Measurements from ENCODE around the gene ARFGAP2.

DNA sequence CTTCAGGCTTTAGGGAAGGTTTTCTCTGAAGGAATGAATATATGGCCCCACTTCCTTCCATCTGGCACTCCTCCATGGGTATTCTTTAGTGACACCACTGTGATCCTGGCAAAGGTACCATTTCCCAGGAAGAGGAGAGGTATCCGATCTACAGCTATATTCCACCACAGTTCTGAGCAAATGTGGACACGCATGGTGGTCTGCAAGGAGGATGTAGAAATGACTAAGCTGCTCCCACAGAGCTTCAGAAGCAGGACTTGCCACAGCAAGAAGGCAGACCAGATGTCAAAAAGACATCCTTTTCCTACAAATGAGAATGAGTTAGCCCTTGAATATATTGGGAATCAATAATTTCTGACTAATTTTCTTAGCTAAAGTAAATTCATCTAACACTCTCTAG lies 45.5 kb downstream of the ARFGAP2 start:
- TF ChIP-seq, protein P1, sequence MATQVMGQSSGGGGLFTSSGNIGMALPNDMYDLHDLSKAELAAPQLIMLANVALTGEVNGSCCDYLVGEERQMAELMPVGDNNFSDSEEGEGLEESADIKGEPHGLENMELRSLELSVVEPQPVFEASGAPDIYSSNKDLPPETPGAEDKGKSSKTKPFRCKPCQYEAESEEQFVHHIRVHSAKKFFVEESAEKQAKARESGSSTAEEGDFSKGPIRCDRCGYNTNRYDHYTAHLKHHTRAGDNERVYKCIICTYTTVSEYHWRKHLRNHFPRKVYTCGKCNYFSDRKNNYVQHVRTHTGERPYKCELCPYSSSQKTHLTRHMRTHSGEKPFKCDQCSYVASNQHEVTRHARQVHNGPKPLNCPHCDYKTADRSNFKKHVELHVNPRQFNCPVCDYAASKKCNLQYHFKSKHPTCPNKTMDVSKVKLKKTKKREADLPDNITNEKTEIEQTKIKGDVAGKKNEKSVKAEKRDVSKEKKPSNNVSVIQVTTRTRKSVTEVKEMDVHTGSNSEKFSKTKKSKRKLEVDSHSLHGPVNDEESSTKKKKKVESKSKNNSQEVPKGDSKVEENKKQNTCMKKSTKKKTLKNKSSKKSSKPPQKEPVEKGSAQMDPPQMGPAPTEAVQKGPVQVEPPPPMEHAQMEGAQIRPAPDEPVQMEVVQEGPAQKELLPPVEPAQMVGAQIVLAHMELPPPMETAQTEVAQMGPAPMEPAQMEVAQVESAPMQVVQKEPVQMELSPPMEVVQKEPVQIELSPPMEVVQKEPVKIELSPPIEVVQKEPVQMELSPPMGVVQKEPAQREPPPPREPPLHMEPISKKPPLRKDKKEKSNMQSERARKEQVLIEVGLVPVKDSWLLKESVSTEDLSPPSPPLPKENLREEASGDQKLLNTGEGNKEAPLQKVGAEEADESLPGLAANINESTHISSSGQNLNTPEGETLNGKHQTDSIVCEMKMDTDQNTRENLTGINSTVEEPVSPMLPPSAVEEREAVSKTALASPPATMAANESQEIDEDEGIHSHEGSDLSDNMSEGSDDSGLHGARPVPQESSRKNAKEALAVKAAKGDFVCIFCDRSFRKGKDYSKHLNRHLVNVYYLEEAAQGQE (IDR thresholded peaks at IDR 0.05; ENCODE audit: borderline replicate concordance) = no peak
- TF ChIP-seq, protein P1 (CRISPR knock-in tag; IDR thresholded peaks at IDR 0.05; ENCODE audit: low read depth) = no peak
- TF ChIP-seq ZSCAN29 (IDR thresholded peaks at IDR 0.05) = no peak
- TF ChIP-seq, protein P2, sequence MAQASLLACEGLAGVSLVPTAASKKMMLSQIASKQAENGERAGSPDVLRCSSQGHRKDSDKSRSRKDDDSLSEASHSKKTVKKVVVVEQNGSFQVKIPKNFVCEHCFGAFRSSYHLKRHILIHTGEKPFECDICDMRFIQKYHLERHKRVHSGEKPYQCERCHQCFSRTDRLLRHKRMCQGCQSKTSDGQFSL (CRISPR knock-in tag; IDR thresholded peaks at IDR 0.05) = no peak
- TF ChIP-seq, protein P2 (tag; IDR thresholded peaks at IDR 0.05) = no peak
- TF ChIP-seq, protein P3, sequence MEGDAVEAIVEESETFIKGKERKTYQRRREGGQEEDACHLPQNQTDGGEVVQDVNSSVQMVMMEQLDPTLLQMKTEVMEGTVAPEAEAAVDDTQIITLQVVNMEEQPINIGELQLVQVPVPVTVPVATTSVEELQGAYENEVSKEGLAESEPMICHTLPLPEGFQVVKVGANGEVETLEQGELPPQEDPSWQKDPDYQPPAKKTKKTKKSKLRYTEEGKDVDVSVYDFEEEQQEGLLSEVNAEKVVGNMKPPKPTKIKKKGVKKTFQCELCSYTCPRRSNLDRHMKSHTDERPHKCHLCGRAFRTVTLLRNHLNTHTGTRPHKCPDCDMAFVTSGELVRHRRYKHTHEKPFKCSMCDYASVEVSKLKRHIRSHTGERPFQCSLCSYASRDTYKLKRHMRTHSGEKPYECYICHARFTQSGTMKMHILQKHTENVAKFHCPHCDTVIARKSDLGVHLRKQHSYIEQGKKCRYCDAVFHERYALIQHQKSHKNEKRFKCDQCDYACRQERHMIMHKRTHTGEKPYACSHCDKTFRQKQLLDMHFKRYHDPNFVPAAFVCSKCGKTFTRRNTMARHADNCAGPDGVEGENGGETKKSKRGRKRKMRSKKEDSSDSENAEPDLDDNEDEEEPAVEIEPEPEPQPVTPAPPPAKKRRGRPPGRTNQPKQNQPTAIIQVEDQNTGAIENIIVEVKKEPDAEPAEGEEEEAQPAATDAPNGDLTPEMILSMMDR (IDR thresholded peaks at IDR 0.05 in 2 of 3, conservative IDR thresholded peaks at IDR 0.05 in 1 of 3; ENCODE audit: insufficient read depth in 2 of 3, low read depth in 1 of 3, low read length in 3 of 3) = no peak
- TF ChIP-seq, protein P4, sequence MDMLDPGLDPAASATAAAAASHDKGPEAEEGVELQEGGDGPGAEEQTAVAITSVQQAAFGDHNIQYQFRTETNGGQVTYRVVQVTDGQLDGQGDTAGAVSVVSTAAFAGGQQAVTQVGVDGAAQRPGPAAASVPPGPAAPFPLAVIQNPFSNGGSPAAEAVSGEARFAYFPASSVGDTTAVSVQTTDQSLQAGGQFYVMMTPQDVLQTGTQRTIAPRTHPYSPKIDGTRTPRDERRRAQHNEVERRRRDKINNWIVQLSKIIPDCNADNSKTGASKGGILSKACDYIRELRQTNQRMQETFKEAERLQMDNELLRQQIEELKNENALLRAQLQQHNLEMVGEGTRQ (CRISPR knock-in tag; IDR thresholded peaks at IDR 0.05) = no peak
